NB4 (cell line): ENCODE measurements around the gene SIPA1L2.

ENCODE experiments used
- DNase-seq: peaks from one replicate; pipeline ENCODE4 v3.0.0; 2010; ENCODE audit warnings: low read depth
- H3K4me3 ChIP-seq: one replicate; pipeline ENCODE4 v1.5.1; 2011; ENCODE audit warnings: mild to moderate bottlenecking, low read depth, low read length, moderate library complexity
- CTCF ChIP-seq: IDR thresholded peaks from one replicate; pipeline ENCODE4 v1.5.1; 2012; ENCODE audit warnings: low read depth, low read length
- MYC ChIP-seq: IDR thresholded peaks from 2 replicates; pipeline ENCODE4 v1.6.1; 2011; ENCODE audit warnings: low read depth, low read length
- POLR2A ChIP-seq: IDR thresholded peaks from 2 replicates; pipeline ENCODE4 v1.6.1; 2011; ENCODE audit warnings: mild to moderate bottlenecking; ENCODE audit not compliant: insufficient read length; ENCODE audit errors: extremely low read depth
- TF ChIP-seq, protein P1 (sequence below): IDR thresholded peaks from 2 replicates; pipeline ENCODE4 v1.6.1; 2011; ENCODE audit warnings: low read depth, low read length

SIPA1L2 gene

GRCh38 chr1:232675260-232675659 lies 45.3 kb upstream of the SIPA1L2 start:
- TF ChIP-seq CTCF (no peak), POLR2A (no peak), MYC (no peak)
- TF ChIP-seq, protein P1, sequence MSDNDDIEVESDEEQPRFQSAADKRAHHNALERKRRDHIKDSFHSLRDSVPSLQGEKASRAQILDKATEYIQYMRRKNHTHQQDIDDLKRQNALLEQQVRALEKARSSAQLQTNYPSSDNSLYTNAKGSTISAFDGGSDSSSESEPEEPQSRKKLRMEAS, result no peak
- no peak for DNase-seq
- H3K4me3 ChIP-seq, result no peak overlapping the region

DNA sequence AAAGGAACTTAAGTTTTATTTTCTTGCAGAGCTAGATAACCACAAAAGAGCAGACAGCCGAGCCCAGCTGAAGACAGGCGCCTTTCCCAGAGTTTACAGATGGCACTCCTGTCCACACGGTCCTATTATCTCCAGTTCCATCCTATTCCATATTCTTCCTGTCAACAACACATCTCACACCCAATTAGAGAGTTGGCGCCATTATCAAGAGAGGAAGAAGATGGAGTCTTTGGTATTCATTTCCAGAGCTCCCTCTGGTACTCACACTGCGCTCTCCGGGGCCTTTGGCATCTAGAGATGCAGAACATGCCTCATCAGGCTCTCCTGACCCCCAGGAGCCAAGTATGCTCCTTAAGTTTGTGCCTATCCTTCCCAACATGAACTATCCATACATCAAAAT lies 43.3 kb upstream of the SIPA1L2 start:
- TF ChIP-seq CTCF (no peak), POLR2A (no peak), MYC (no peak)
- TF ChIP-seq, protein P1, result no peak
- H3K4me3 ChIP-seq, result no peak overlapping the region
- no peak for DNase-seq

DNA sequence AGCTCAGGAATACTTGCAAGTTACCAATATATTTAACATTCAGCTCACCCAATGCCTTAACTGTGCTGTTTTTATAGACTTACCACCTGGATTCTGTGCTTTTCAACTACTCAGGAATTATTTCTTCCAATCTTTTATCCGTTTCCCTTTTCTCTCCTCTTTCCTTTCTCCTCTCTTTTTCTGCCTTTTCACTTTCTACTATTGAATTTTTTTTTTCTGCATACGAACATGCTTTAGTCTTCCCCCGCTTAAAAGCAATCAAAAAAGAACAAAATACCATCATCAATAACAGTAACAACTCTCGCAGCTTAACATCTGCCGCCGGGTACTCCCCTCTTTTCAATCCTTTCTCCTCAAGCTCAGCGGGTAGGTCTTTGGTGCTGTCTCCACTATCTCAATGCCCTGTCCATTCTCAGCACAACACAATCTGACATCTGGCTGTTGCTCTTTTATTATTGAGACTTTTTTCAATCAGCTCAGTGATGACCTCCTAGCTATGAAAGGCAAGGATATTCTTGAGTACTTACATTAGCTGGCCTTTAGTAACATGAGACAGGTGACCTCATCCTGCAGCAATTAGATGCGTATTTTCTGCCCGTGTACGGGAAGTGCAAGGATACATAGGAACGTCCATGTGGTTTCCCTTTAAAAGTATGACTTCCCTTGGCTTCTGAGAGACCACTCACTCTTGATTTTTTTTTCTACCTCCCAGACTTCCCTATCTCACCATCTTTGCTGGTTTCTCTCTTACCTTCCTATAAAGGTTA lies 40.2 kb upstream of the SIPA1L2 start:
- DNase-seq, result no peak
- H3K4me3 ChIP-seq, result no peak overlapping the region
- no peak for TF ChIP-seq POLR2A
- no peak for TF ChIP-seq CTCF
- TF ChIP-seq, protein P1, result no peak
- TF ChIP-seq MYC, result no peak

DNA sequence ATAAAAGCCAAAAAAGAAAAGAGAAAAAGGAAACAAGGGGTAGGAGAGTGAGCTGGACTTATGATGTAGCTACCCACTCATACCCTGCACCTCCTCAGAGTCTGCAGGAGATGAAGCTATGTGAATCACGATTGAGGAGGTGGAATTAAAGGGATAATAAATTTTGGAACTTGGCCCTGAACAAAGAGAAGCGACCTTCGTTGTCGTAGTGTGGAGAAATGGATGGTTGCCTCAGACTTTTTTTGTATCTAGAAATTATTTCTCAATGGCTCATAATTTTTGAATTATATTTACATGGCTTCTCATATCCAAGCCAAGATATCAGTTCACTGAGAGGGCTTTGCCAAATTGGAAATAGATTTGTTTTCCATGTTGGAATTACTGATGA lies 37.8 kb upstream of the SIPA1L2 start:
- H3K4me3 ChIP-seq, result no peak overlapping the region
- TF ChIP-seq, protein P1, result no peak
- TF ChIP-seq CTCF (no peak), POLR2A (no peak), MYC (no peak)
- DNase-seq, result no peak

GRCh38 chr1:232667094-232667777 lies 37.3 kb upstream of the SIPA1L2 start:
- no peak overlapping the region for H3K4me3 ChIP-seq
- no peak for DNase-seq
- TF ChIP-seq POLR2A (no peak), MYC (no peak), CTCF (no peak)
- TF ChIP-seq, protein P1, result no peak
